Right lobe of liver (tissue), 4 donors: ENCODE measurements around the gene TMEFF2.

Experiments
- CTCF ChIP-seq, 4 donors: fragments of 200-600 bp in 3 of 4; fragments of 450-650 bp in 1 of 4; IDR thresholded peaks; one replicate each; pipeline versions ENCODE4 v1.5.1 to v1.8.0; 2016 to 2022; ENCODE audit warnings: antibody characterized with exemption in 4 of 4, mild to moderate bottlenecking in 2 of 4
- POLR2A ChIP-seq: fragments of 450-650 bp; IDR thresholded peaks from one replicate; pipeline ENCODE4 v1.6.1; 2017; ENCODE audit warnings: antibody characterized with exemption, mild to moderate bottlenecking
- donor health status: DM: no; HTN: no; CAD: no.
- donor health status: DM: no; HTN: no; CAD: no.
- donor health status: DM: no; HTN: yes; CAD: no.

GRCh38 chr2:192117705-192118104, 77.0 kb downstream of the TMEFF2 start:
- TF ChIP-seq CTCF (IDR thresholded peaks at IDR 0.05) (no peak), POLR2A (no peak)
